GM10248 (cell line): ENCODE measurements around the gene HECTD3.

Experiments used
- CTCF ChIA-PET: fragments of 300-600 bp; sonication (Branson Sonifier 250); formaldehyde crosslinking; extraction: SDS; loops from one replicate; lab custom pipeline; 2021; ENCODE audit warnings: antibody characterized with exemption; lab: Yijun Ruan, JAX
- POLR2A ChIA-PET: fragments of 350-650 bp; sonication (Branson Sonifier 250); formaldehyde crosslinking; extraction: SDS; loops from one replicate; lab custom pipeline; 2020; ENCODE audit warnings: antibody characterized with exemption; lab: Yijun Ruan, JAX
- DNase-seq: peaks from one replicate; pipeline ENCODE4 v3.0.0; 2012; ENCODE audit errors: extremely low spot score
- CTCF ChIP-seq: IDR thresholded peaks from 2 replicates; pipeline ENCODE4 v1.5.1; 2012; ENCODE audit warnings: mild to moderate bottlenecking, low read depth; ENCODE audit errors: extremely low read depth, missing control alignments, control extremely low read depth

The HECTD3 gene

DNA sequence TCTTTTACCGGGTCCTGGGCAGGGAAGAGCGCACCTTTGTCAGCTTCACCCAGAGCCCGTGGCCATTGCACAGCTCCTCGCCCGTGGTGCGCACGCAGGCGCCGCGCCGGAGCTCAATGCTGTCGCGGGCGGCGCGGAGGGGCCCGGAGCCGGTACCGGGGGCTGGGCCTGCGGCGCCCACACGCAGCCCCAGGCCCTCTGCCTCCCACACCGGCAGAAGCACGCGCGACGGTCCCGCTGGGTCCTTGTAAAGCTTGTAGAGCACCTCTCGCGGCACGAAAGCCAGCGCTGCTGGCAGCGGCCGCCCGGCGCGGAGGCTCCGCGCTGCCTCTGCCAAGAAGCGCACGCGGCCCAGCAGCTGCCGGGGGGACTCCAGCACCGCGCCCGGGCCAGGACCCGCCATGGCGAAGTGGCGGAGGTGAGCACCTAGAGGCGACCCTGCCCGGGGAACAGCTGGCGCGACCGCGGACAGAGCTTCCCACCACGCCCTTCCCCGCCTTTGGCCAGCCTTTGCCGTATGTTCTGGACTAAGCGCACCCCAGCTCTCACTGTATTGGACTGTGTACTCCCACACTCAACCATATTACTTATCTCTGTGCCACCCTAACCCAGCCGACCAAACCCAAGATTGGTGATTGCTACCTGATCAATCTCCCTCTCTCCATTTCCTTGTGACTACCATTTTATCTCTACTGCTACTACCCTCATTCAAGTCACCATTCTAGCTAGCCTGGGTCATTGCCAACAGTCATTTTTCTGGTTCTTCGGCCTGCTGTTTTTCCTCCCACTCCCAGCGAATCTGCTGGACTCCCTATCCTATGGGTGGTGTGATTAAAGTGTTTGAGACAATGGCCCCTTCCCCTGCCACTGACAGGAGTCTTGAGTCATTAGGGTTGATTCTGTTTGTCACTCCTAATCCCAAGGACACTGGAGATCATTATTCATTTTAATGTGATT is at the start of gene HECTD3:
Gene HECTD3 (minus strand): TSS at position 470 of the 957 bp plus-strand sequence. CDS start 67 bp downstream, at position 403.
- CTCF ChIA-PET: interaction anchor here (0.7 to 11.4 kb wide), 32 partner anchors 8 to 488 kb away, joined by 3 to 188 read pairs (median 4); partner anchors contain the start of genes BTBD19, MUTYH, PLK3 and RNU5D-1
- POLR2A ChIA-PET: interaction anchor here (0.5 to 2.8 kb wide), 11 partner anchors 9 to 1292 kb away, joined by 3 to 24 read pairs (median 4); partner anchors contain the start of genes EIF2B3, PLK3, PRDX1 and RNU5D-1

GRCh38 chr1:45059829-45060228 is 48.7 kb upstream of the HECTD3 start:
- DNase-seq: no peak
- ChIA-PET CTCF (interaction anchor here (1.0 to 1.7 kb wide), 2 partner anchors 9 to 33 kb away, joined by 3 to 4 read pairs; no protein-coding TSS in a partner anchor), POLR2A (no interaction called here)
- no peak for TF ChIP-seq CTCF

More for the DNA sequence above, at the start of gene HECTD3:
- no peak for TF ChIP-seq CTCF
- DNase-seq: peak; percentile 87

DNA sequence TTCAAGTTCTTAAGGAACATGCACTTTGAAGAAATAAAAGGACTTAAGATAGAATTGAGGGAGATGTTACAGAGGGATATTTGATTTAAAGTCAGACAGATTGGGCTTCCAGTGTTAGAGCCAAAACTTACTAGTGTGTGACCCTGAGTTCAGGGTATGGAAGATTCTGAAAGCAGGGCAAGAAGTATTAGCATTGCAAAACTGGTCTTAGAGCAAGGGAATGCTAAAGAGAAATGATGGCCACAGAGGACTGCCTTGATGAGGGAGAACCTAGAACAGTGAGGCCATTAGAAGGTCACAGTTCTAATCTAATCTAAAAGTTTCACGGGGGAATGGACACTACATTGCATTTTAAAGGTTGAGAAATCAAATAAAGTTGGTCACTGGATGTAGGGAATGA is 46.4 kb upstream of the HECTD3 start:
- no peak for DNase-seq
- ChIA-PET POLR2A (no interaction called here), CTCF (interaction anchor here (1.1 kb wide), 1 partner anchor 43 kb away, joined by 4 read pairs; no protein-coding TSS in a partner anchor)

GRCh38 chr1:45051005-45051772 is 40.1 kb upstream of the HECTD3 start:
- ChIA-PET CTCF (interaction anchor here (0.7 to 1.6 kb wide), 7 partner anchors 9 to 252 kb away, joined by 3 to 5 read pairs (median 3); no protein-coding TSS in a partner anchor), POLR2A (interaction anchor here (0.6 kb wide), 1 partner anchor 1156 kb away, joined by 4 read pairs; no protein-coding TSS in a partner anchor)
- DNase-seq: peak; percentile 32
- no peak for TF ChIP-seq CTCF

More for the DNA sequence above, 46.4 kb upstream of the HECTD3 start:
- no peak for TF ChIP-seq CTCF

DNA sequence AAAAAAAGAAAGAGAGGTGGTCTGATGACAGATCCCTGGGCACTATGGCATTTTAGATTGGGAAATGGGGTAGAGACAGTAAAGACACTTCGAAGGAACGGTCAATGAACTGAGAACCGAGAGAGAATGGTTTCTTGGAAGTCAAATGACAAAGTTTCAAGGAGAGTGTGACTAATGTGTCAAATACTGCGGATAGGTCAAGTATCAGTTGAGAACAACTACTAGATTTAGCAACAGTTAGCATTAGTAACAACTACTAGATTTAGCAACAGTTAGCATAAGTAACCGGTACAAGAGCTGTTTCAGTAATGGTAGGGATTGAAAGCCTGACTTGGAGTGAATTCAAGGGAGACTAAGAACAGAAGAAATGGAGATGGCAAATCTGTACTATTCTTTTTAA is 35.9 kb upstream of the HECTD3 start:
- ChIA-PET CTCF (no interaction called here), POLR2A (no interaction called here)
- TF ChIP-seq CTCF: no peak
- no peak for DNase-seq

GRCh38 chr1:45044916-45045315 is 33.8 kb upstream of the HECTD3 start:
- ChIA-PET CTCF (interaction anchor here (2.0 kb wide), 1 partner anchor 27 kb away, joined by 7 read pairs; no protein-coding TSS in a partner anchor), POLR2A (no interaction called here)

More at GRCh38 chr1:45044916-45045315, 33.8 kb upstream of the HECTD3 start:
- no peak for DNase-seq
- no peak for TF ChIP-seq CTCF
